Activated CD8-positive, alpha-beta T cell treated with anti-CD3 and anti-CD28 coated beads, Interleukin-2, amount 10 ng/mL, durations not matched to agents 7 days and 5 days (primary cell): ENCODE data around the gene APPBP2. TPM values are rescaled to one million over a fixed set of nuclear protein-coding genes. Genes with fewer than 3 reads are reported as not detected.

Experiments used
- ATAC-seq: fragments of 150-1000 bp; cut with Tn5 transposase; one replicate; pipeline ENCODE4 v1.10.0; 2021; ENCODE audit warnings: moderate library complexity
- CTCF ChIA-PET: fragments of 350-600 bp; sonication (Branson Sonifier 250); formaldehyde crosslinking; loops from one replicate; lab custom pipeline; 2021; ENCODE audit warnings: antibody characterized with exemption; lab: Charles Lee
- POLR2A ChIA-PET: fragments of 350-600 bp; sonication (Branson Sonifier 250); formaldehyde crosslinking; loops from one replicate; lab custom pipeline; 2021; ENCODE audit warnings: antibody characterized with exemption; lab: Charles Lee
- DNase-seq: peaks from one replicate; pipeline ENCODE4 v3.0.0-alpha.2; 2020
- H3K27ac Mint-ChIP-seq: one replicate; pipeline ENCODE4 v1.8.0; 2021; ENCODE audit warnings: mild to moderate bottlenecking, mixed read lengths
- H3K27me3 Mint-ChIP-seq: one replicate; pipeline ENCODE4 v1.8.0; 2021; ENCODE audit warnings: low read depth, mixed read lengths
- H3K36me3 Mint-ChIP-seq: one replicate; pipeline ENCODE4 v1.8.0; 2021; ENCODE audit warnings: low read depth, mixed read lengths
- H3K4me1 Mint-ChIP-seq: one replicate; pipeline ENCODE4 v1.8.0; 2021; ENCODE audit warnings: low read depth, mixed read lengths
- H3K4me3 Mint-ChIP-seq: one replicate; pipeline ENCODE4 v1.8.0; 2021; ENCODE audit warnings: mild to moderate bottlenecking, mixed read lengths
- H3K9me3 Mint-ChIP-seq: one replicate; pipeline ENCODE4 v1.8.0; 2022; ENCODE audit warnings: mixed read lengths; ENCODE audit not compliant: insufficient read depth
- total RNA-seq, 2 experiments: library from RNA; stranded (reverse); gene quantifications; one replicate each; pipeline ENCODE4 v1.2.3, GENCODE V29; 2021

Gene APPBP2
- total RNA-seq, 2 experiments from 2014 or later: 25.9 to 27.2 TPM

DNA sequence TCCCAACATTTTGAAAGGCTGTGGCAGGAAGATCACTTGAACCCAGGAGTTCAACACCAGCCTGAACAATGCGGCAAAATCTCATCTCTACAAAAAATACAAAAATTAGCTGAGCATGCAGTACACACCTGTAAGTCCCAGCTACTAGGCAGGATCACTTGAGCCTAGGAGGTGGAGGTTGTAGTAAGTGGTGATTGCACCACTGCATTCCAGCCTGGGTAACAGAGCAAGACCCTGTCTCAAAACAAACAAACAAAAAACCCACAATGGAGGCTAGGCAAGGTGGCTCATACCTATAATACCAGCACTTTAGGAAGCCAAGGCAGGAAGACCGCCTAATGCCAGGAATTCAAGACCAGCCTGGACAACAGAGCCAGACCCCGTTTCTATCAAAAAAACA lies 12.0 kb downstream of the APPBP2 start:
- H3K36me3 Mint-ChIP-seq: peaks cover 23% of the 10 kb centered on the region
- DNase-seq (no peak), ATAC-seq (no peak)
- peaks cover 3% of the 10 kb centered on the region for H3K4me1 Mint-ChIP-seq
- H3K9me3 Mint-ChIP-seq: no peaks in the 10 kb centered on the region
- H3K27ac Mint-ChIP-seq: no peak overlapping the region
- no peaks in the 10 kb centered on the region for H3K27me3 Mint-ChIP-seq
- ChIA-PET POLR2A (no interaction called here), CTCF (no interaction called here)
- no peak overlapping the region for H3K4me3 Mint-ChIP-seq

DNA sequence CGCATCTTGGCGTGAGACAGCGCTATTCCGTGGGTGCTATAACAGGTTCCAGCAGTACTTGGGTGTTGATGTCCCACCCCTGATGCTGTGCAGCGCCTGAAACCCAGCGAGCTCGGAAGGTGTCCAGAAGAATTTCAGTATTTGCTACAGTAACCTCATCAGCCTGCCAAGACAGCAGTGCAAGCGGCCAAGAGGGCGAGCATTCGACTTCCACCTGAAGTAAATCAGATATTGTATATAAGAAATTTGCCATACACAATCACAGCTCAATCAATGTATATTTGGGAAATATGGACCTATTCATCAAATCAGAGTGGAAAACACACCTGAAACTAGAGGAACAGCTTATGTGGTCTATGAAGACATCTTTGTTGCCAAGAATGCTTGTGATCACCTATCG lies 13.0 kb downstream of the APPBP2 start:
- Mint-ChIP-seq H3K27ac (no peak overlapping the region), H3K9me3 (no peaks in the 10 kb centered on the region)
- POLR2A ChIA-PET: no interaction called here

DNA sequence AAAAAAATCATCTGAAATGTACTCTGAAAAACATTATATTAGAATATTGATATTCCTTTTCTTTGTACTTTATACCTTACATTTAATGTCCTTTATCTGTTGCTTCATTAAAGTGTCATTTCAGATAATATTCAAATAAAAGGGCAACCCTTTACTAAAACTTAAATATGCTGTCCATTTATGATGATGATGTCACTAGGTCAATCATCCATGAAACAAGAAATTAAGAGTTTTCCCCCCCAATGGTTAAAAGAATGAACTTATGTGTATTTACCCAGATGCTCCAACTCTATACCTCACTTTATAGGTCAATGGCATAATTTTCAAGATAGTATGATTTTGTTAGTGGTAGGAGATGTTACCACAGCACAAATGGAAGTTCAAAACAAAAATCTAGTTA lies 15.3 kb downstream of the APPBP2 start:
- H3K9me3 Mint-ChIP-seq: no peaks in the 10 kb centered on the region
- POLR2A ChIA-PET: no interaction called here
- H3K27me3 Mint-ChIP-seq: no peaks in the 10 kb centered on the region
- CTCF ChIA-PET: no interaction called here
- H3K27ac Mint-ChIP-seq: no peak overlapping the region
- ATAC-seq (no peak), DNase-seq (no peak)
- H3K36me3 Mint-ChIP-seq: peaks cover 12% of the 10 kb centered on the region
- no peak overlapping the region for H3K4me3 Mint-ChIP-seq
- peaks cover 4% of the 10 kb centered on the region for H3K4me1 Mint-ChIP-seq

More for the DNA sequence above, 13.0 kb downstream of the APPBP2 start:
- no peak for DNase-seq
- Mint-ChIP-seq H3K4me1 (peaks cover 3% of the 10 kb centered on the region), H3K4me3 (no peak overlapping the region), H3K36me3 (peaks cover 20% of the 10 kb centered on the region), H3K27me3 (no peaks in the 10 kb centered on the region)
- CTCF ChIA-PET: no interaction called here
- ATAC-seq: no peak

DNA sequence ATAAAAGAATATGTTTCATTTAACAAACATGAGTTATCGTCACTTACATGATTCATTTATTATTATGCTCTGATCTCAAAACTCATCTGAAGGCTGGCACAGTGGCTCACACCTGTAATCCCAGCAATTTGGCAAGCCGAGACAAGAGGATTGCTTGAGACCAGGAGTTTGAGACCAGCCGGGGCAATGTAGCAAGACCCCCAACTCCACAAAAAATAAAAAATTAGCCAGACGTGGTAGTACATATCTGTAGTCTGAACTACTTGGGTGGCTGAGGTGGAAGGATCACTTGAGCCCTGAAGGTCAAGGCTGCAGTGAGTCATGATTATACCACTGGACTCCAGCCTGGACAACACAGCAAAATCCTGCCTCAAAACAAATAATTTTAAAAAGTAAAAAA lies 16.0 kb downstream of the APPBP2 start:
- no peaks in the 10 kb centered on the region for H3K27me3 Mint-ChIP-seq
- no peak for ATAC-seq
- peaks cover 12% of the 10 kb centered on the region for H3K36me3 Mint-ChIP-seq
- peaks cover 4% of the 10 kb centered on the region for H3K4me1 Mint-ChIP-seq
- H3K9me3 Mint-ChIP-seq: no peaks in the 10 kb centered on the region
- no peak overlapping the region for H3K4me3 Mint-ChIP-seq
- CTCF ChIA-PET: no interaction called here
- no peak for DNase-seq
- POLR2A ChIA-PET: interaction anchor here (1.0 kb wide), 1 partner anchor 15 kb away, joined by 3 read pairs; no protein-coding TSS in a partner anchor
- no peak overlapping the region for H3K27ac Mint-ChIP-seq

DNA sequence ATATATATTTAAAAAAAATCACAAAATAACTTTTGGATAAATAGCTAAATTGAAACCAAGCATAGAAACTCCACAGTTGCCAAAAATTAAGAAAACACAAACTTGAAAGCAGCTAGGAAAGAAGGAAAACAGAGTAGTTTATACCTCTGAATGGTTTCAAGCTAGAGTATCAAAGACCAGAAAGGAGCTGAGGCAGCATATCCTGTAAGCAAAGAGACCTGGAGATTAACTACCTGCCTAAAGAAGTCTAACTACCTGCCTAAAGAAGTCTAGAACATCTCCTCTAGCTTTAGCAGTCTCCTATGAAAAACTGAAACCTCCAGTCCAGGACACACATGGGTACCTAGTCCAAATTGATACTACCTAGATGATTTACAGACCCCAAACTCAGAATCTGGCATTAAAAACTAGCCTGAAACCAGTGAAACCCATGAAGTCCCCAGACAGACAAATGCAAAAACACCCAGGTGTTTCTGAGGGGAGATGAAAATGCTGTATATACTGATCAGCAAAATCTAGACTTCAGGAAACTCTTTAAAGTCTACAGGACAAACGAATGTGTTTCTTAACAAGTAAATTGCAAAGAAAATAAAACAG lies 17.6 kb downstream of the APPBP2 start:
- Mint-ChIP-seq H3K4me1 (peaks cover 5% of the 10 kb centered on the region), H3K27me3 (no peaks in the 10 kb centered on the region), H3K4me3 (no peak overlapping the region), H3K36me3 (peaks cover 12% of the 10 kb centered on the region), H3K27ac (no peak overlapping the region), H3K9me3 (no peaks in the 10 kb centered on the region)
- DNase-seq: no peak
- CTCF ChIA-PET: no interaction called here
- ATAC-seq: no peak
- POLR2A ChIA-PET: no interaction called here

DNA sequence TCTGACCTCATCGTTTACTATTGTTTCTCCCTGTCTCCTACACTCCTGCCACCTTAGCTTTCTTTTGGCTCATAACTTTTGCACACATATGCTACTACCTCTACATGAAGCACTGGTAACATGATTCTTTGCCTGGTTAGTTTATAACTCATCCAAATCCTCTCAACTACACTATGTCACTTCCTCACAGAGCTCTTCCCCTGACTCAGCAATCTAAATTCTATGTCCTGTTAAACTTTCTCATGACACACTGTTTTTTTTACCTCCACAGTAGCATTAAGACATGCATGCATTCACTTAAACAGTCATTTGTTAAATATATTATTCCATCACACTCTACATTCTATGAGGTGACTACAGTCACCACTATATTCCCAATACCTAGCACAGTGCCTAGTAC lies 19.7 kb downstream of the APPBP2 start:
- Mint-ChIP-seq H3K4me1 (peaks cover 5% of the 10 kb centered on the region), H3K4me3 (no peak overlapping the region), H3K27ac (no peak overlapping the region), H3K36me3 (peaks cover 4% of the 10 kb centered on the region), H3K9me3 (no peaks in the 10 kb centered on the region), H3K27me3 (no peaks in the 10 kb centered on the region)
- DNase-seq (no peak), ATAC-seq (no peak)
- CTCF ChIA-PET: no interaction called here
- POLR2A ChIA-PET: no interaction called here

DNA sequence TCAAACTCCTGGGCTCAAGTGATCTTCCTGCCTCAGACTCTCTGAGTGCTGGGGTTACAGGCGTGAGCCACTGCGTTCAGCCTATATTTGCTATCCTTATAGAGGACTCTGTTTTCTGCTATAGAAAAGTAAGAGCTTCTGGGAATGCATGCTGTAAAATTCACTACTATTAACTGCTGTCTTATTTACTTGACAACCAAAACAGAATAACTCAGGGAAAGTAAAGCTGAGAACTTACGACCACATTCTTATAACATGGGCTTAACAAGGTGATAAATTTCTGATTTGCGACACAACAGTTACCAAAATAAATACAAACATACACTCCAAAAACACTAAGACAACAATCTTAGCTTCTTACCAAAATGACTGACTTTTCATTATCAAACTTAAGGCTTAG lies 23.9 kb downstream of the APPBP2 start:
- Mint-ChIP-seq H3K27me3 (no peaks in the 10 kb centered on the region), H3K4me1 (peaks cover 5% of the 10 kb centered on the region), H3K9me3 (no peaks in the 10 kb centered on the region), H3K4me3 (no peak overlapping the region), H3K36me3 (peaks cover 18% of the 10 kb centered on the region), H3K27ac (no peak overlapping the region)
- ATAC-seq: no peak
- no peak for DNase-seq
- ChIA-PET POLR2A (no interaction called here), CTCF (interaction anchor here (1.4 kb wide), 1 partner anchor 9 kb away, joined by 3 read pairs; no protein-coding TSS in a partner anchor)

DNA sequence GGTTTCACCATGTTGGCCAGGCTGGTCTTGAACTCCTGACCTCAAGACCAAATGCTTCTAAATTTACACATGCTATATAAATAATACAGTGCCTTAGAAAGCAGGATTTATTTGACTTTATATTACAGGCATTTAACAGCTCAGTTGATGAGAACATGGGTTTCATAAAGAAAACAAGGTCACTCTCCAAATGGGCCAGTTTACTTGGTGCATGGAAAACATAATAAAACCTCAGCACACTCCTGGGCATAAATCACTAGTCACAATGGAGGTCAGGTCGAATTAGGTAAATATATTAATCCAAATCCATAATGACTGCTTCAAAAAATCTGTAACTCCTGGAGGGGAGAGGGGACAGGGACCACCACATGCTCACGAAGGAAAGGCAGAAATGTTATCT lies 24.5 kb downstream of the APPBP2 start:
- Mint-ChIP-seq H3K36me3 (peaks cover 23% of the 10 kb centered on the region), H3K4me1 (peaks cover 5% of the 10 kb centered on the region), H3K4me3 (no peak overlapping the region), H3K27ac (no peak overlapping the region), H3K27me3 (no peaks in the 10 kb centered on the region), H3K9me3 (no peaks in the 10 kb centered on the region)
- no peak for DNase-seq
- ChIA-PET POLR2A (no interaction called here), CTCF (interaction anchor here (1.4 kb wide), 1 partner anchor 8 kb away, joined by 3 read pairs; no protein-coding TSS in a partner anchor)
- ATAC-seq: no peak

DNA sequence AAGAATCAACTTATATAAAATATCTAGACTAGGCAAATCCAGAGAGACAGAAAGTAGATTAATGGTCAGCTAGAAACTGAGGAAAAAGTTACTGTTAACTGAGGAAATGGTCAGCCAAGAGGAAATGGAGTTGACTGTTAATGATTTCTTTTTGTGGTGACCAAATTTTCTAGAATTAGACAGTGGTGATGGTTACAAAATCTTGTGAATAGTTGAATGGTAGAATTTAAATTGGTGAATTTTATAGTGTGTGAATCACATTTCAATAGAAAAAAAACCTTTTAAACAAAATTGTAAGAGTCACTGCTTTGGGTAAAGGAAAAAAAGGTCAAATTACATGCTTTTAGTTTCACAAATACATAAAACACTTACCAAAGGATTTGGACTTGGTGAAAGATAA lies 30.0 kb downstream of the APPBP2 start:
- ATAC-seq (no peak), DNase-seq (no peak)
- H3K36me3 Mint-ChIP-seq: peaks cover 66% of the 10 kb centered on the region
- H3K27me3 Mint-ChIP-seq: no peaks in the 10 kb centered on the region
- ChIA-PET POLR2A (interaction anchor here (0.6 kb wide), 1 partner anchor 142 kb away, joined by 3 read pairs; no protein-coding TSS in a partner anchor), CTCF (no interaction called here)
- H3K9me3 Mint-ChIP-seq: peaks cover 1% of the 10 kb centered on the region
- no peak overlapping the region for H3K4me3 Mint-ChIP-seq
- no peaks in the 10 kb centered on the region for H3K4me1 Mint-ChIP-seq
- no peak overlapping the region for H3K27ac Mint-ChIP-seq

DNA sequence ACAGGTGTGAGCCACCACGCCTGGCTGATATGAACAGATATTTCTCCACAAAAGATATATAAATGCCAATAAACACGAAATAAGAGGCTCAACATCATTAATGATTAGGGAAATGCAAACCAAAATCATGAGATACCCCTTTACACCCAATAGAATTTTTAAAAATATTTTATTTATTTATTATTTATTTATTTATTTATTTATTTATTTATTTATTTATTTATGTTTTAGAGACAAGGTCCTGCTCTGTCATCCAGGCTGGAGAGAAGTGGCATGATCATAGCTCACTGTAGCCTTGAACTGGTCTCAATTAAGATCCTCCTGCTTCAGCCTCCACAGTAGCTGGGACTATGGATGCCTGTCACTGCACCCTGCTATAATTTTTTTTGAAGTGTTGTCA lies 30.8 kb downstream of the APPBP2 start:
- ChIA-PET POLR2A (interaction anchor here (0.6 kb wide), 1 partner anchor 143 kb away, joined by 3 read pairs; no protein-coding TSS in a partner anchor), CTCF (no interaction called here)
- Mint-ChIP-seq H3K36me3 (peaks cover 71% of the 10 kb centered on the region), H3K4me1 (no peaks in the 10 kb centered on the region), H3K9me3 (peaks cover 9% of the 10 kb centered on the region), H3K4me3 (no peak overlapping the region), H3K27me3 (no peaks in the 10 kb centered on the region), H3K27ac (no peak overlapping the region)
- DNase-seq: no peak
- no peak for ATAC-seq

DNA sequence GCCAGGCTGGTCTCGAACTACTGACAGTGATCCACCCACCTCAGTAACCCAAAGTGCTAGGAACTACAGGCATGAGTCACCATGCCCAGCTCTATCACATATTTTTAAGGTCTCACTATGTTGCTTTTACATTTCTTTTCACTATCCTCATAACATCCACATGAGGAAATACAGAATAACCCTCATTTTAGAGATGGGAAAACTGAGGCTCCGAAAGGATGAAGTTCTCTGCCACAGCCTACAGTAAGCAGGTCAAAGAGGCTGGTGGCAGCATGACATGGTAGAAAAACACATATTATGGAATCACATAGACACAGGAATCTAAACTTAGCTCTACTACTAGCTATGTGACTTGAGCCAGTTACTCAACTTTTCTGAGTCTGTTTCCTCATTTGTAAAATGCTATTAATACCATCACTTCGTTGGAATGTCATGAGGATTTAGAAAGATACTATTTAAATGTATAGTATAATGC lies 32.2 kb downstream of the APPBP2 start:
- CTCF ChIA-PET: interaction anchor here (0.7 to 1.4 kb wide), 2 partner anchors 8 to 35 kb away, joined by 3 read pairs; no protein-coding TSS in a partner anchor
- H3K9me3 Mint-ChIP-seq: peaks cover 9% of the 10 kb centered on the region
- no peak overlapping the region for H3K27ac Mint-ChIP-seq
- peaks cover 74% of the 10 kb centered on the region for H3K36me3 Mint-ChIP-seq
- no peak for ATAC-seq
- no peak for DNase-seq
- H3K4me3 Mint-ChIP-seq: no peak overlapping the region
- no peaks in the 10 kb centered on the region for H3K27me3 Mint-ChIP-seq
- POLR2A ChIA-PET: no interaction called here
- H3K4me1 Mint-ChIP-seq: no peaks in the 10 kb centered on the region

DNA sequence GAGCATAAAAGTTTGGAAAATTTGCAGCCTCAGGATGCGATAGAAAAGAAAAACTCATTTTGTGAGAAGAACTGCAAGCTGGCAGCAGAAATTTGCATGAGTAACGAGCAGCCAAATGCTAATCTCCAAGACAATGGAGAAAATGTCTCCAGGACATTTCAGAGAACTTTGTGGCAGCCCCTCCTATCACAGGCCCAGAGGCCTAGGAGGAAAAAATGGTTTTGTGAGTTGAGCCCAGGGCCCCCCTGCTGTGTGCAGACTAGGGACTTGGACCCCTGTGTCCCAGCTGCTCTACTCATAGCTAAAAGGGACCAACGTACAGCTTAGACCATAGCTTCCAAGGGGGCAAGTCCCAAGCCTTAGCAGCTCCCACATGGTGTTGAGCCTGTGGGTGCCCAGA lies 34.3 kb downstream of the APPBP2 start:
- POLR2A ChIA-PET: no interaction called here
- DNase-seq: no peak
- no peaks in the 10 kb centered on the region for H3K27me3 Mint-ChIP-seq
- peaks cover 9% of the 10 kb centered on the region for H3K9me3 Mint-ChIP-seq
- CTCF ChIA-PET: interaction anchor here (0.6 kb wide), 1 partner anchor 35 kb away, joined by 3 read pairs; no protein-coding TSS in a partner anchor
- no peak overlapping the region for H3K27ac Mint-ChIP-seq
- peaks cover 77% of the 10 kb centered on the region for H3K36me3 Mint-ChIP-seq
- no peaks in the 10 kb centered on the region for H3K4me1 Mint-ChIP-seq
- H3K4me3 Mint-ChIP-seq: no peak overlapping the region
- ATAC-seq: no peak
